Lung (tissue), 12 donors: Measurements from ENCODE around the gene HLA-DMB. TPM values are rescaled to one million over a fixed set of nuclear protein-coding genes. Genes with fewer than 3 reads are reported as not detected.

Source experiments
- ATAC-seq: fragments of 200-7000 bp; cut with Tn5 transposase; one replicate; pipeline ENCODE4 v1.9.1; 2020; ENCODE audit warnings: moderate number of reproducible peaks; ENCODE audit not compliant: insufficient read depth, low FRiP score
- DNase-seq, 3 donors: peaks; one replicate each; pipeline ENCODE4 v3.0.0-alpha.2; 2013 to 2017
- H3K27ac ChIP-seq, 2 donors: one replicate each; pipeline ENCODE4 v1.5.1; 2013; ENCODE audit warnings: mild to moderate bottlenecking in 2 of 2, moderate library complexity in 2 of 2, control low read depth in 1 of 2, inconsistent platforms in 1 of 2, low read depth in 1 of 2, low read length in 1 of 2
- H3K27me3 ChIP-seq, 3 donors: one replicate each; pipeline ENCODE4 v1.5.1; 2013; ENCODE audit warnings: low read length in 2 of 3; ENCODE audit not compliant: control insufficient read depth in 3 of 3, insufficient read depth in 3 of 3
- H3K36me3 ChIP-seq, 4 donors: one replicate each; pipeline ENCODE4 v1.5.1; 2013; ENCODE audit warnings: low read length in 4 of 4, mild to moderate bottlenecking in 1 of 4, moderate library complexity in 1 of 4; ENCODE audit not compliant: control insufficient read depth in 4 of 4, insufficient read depth in 4 of 4
- H3K4me1 ChIP-seq, 5 donors: one replicate each; pipeline ENCODE4 v1.5.1; 2013; ENCODE audit warnings: low read length in 5 of 5, mild to moderate bottlenecking in 2 of 5, moderate library complexity in 1 of 5; ENCODE audit not compliant: control insufficient read depth in 5 of 5, insufficient read depth in 5 of 5
- H3K4me3 ChIP-seq: one replicate; pipeline ENCODE4 v1.5.1; 2013; ENCODE audit warnings: mild to moderate bottlenecking, control low read depth, moderate library complexity
- H3K9ac ChIP-seq, 2 donors: one replicate each; pipeline ENCODE4 v1.5.1; 2013; ENCODE audit warnings: low read length in 2 of 2, control low read depth in 1 of 2; ENCODE audit not compliant: insufficient read depth in 1 of 2
- H3K9me3 ChIP-seq, 4 donors: one replicate each; pipeline ENCODE4 v1.5.1; 2013; ENCODE audit warnings: low read length in 3 of 4, mild to moderate bottlenecking in 1 of 4, moderate library complexity in 1 of 4; ENCODE audit not compliant: control insufficient read depth in 4 of 4, insufficient read depth in 3 of 4
- CTCF ChIP-seq: IDR thresholded peaks from 2 replicates; pipeline ENCODE4 v1.5.1; 2012; ENCODE audit warnings: mild to moderate bottlenecking; ENCODE audit errors: control extremely low read depth, extremely low read depth
- WGBS, 2 donors: extraction: QIAGEN DNeasy Blood & Tissue Kit; methylation state at CpG; one replicate each; pipeline ENCODE4 v1.1.7; 2013; 5-methylcytosine and 5-hydroxymethylcytosine counted together
- polyA plus RNA-seq, 2 donors: library from polyadenylated mRNA; stranded (reverse); fragments of 200-250 nt; gene quantifications; one replicate each; pipeline ENCODE4 v1.2.1, GENCODE V29; 2013
- total RNA-seq, 2 donors: library from RNA; depleted of rRNA in 1 of 2; stranded (reverse); fragments of >200 nt in 1 of 2; gene quantifications; one replicate each; pipeline ENCODE4 v1.2.1, GENCODE V29; 2014 to 2021
- donor health status: control.
- donor health status: control.
- donor health status: Bipolar disorder and iron deficiency.
- donor health status: healthy.
- donor health status: DM: yes; HTN: yes; CAD: no.

HLA-DMB gene
- total and polyA plus RNA-seq, 4 donors: 42.3 to 76.7 (median 51.1) TPM

- ATAC-seq (no peak), DNase-seq (no peak)
- Histone ChIP-seq H3K4me3 (no peak overlapping the region), H3K9ac (no peak overlapping the region), H3K4me1 (no peaks in the 10 kb centered on the region), H3K36me3 (no peaks in the 10 kb centered on the region), H3K27me3 (peaks cover 0 to 4% (median 0%) of the 10 kb centered on the region in 3 donors), H3K9me3 (no peaks in the 10 kb centered on the region), H3K27ac (no peak overlapping the region)
- TF ChIP-seq CTCF: no peak
- 95% methylated on average over 2 of the region's 2 CpGs for WGBS, 2 donors
Measured at GRCh38 chr6:32922083-32922482, 18.7 kb downstream of the HLA-DMB start.

- Histone ChIP-seq H3K27me3 (peaks cover 0 to 7% (median 4%) of the 10 kb centered on the region in 3 donors), H3K4me1 (no peaks in the 10 kb centered on the region), H3K9ac (no peak overlapping the region), H3K27ac (no peak overlapping the region), H3K36me3 (no peaks in the 10 kb centered on the region), H3K9me3 (no peaks in the 10 kb centered on the region), H3K4me3 (no peak overlapping the region)
- 19 to 27% methylated on average over 2 of the region's 2 CpGs for WGBS, 2 donors
- no peak for ATAC-seq
- no peak for DNase-seq
- TF ChIP-seq CTCF: no peak
Measured at GRCh38 chr6:32920715-32921114, 20.1 kb downstream of the HLA-DMB start.

- Histone ChIP-seq H3K9me3 (peaks cover 0 to 2% (median 0%) of the 10 kb centered on the region in 4 donors), H3K27ac (no peak overlapping the region), H3K27me3 (peaks cover 0 to 17% (median 0%) of the 10 kb centered on the region in 3 donors), H3K36me3 (no peaks in the 10 kb centered on the region), H3K4me3 (no peak overlapping the region), H3K4me1 (no peaks in the 10 kb centered on the region), H3K9ac (no peak overlapping the region)
- ATAC-seq (no peak), DNase-seq (no peak)
- no peak for TF ChIP-seq CTCF
- 75 to 90% methylated on average over 1 of the region's 1 CpG for WGBS, 2 donors
Measured at GRCh38 chr6:32912951-32913350, 27.9 kb downstream of the HLA-DMB start.

GRCh38 chr6:32908897-32909296 lies 31.9 kb downstream of the HLA-DMB start:
- peaks cover 0 to 2% (median 0%) of the 10 kb centered on the region in 4 donors for H3K9me3 ChIP-seq
- H3K9ac ChIP-seq: no peak overlapping the region
- no peak overlapping the region for H3K27ac ChIP-seq
- H3K27me3 ChIP-seq: peaks cover 0 to 6% (median 0%) of the 10 kb centered on the region in 3 donors
- no peaks in the 10 kb centered on the region for H3K36me3 ChIP-seq
- ATAC-seq (no peak), DNase-seq (no peak)
- TF ChIP-seq CTCF: no peak
- H3K4me1 ChIP-seq: no peaks in the 10 kb centered on the region
- WGBS, 2 donors: 92 to 94% methylated on average over 2 of the region's 2 CpGs
- no peak overlapping the region for H3K4me3 ChIP-seq
